ENCODE results near the gene SH2D3A.
"Not testable (repeated sequence)": the region's sequence is repeated elsewhere in the genome, so short reads cannot be mapped to it uniquely, and the experiment has no call there.

Gene SH2D3A

GRCh38 chr19:6788896-6789295 lies 21.7 kb upstream of the SH2D3A start:
- DNase-seq: no peak

- no peak for DNase-seq
These were observed 20.2 kb upstream of the SH2D3A start for GRCh38 chr19:6787393-6787792.

- DNase-seq: no peak
These were observed 12.0 kb upstream of the SH2D3A start for GRCh38 chr19:6779206-6779605.

- DNase-seq: no peak
These were observed 11.2 kb upstream of the SH2D3A start for GRCh38 chr19:6778386-6778785.

GRCh38 chr19:6777434-6777833 lies 10.2 kb upstream of the SH2D3A start:
- DNase-seq: no peak

GRCh38 chr19:6776999-6777398 lies 9.8 kb upstream of the SH2D3A start:
- DNase-seq: no peak

GRCh38 chr19:6776045-6776444 lies 8.8 kb upstream of the SH2D3A start:
- DNase-seq: not testable (repeated sequence)

- DNase-seq: no peak
These were observed 7.8 kb upstream of the SH2D3A start for GRCh38 chr19:6774821-6775707.

GRCh38 chr19:6773323-6773931 lies 6.2 kb upstream of the SH2D3A start:
- DNase-seq: peak; percentile 48 to 49

- DNase-seq: no peak
These were observed 5.7 kb upstream of the SH2D3A start for GRCh38 chr19:6772866-6773322.

GRCh38 chr19:6772028-6772865 lies 5.0 kb upstream of the SH2D3A start, which contains the start of gene VAV1:
Gene VAV1, plus strand, starts transcription at chr19:6772708. Its CDS starts 100 bp downstream, at chr19:6772808.
- DNase-seq: peak; percentile 57 to 62

GRCh38 chr19:6771648-6772027 lies 4.4 kb upstream of the SH2D3A start:
- not testable (repeated sequence) for DNase-seq

GRCh38 chr19:6769006-6769619 lies 1.9 kb upstream of the SH2D3A start:
- DNase-seq: no peak

GRCh38 chr19:6768236-6768785 lies 1.1 kb upstream of the SH2D3A start:
- no peak for DNase-seq

GRCh38 chr19:6767081-6767356 lies 216 bp downstream of the SH2D3A start:
- no peak for DNase-seq

- no peak for DNase-seq
These were observed 716 bp downstream of the SH2D3A start for GRCh38 chr19:6766357-6767080.

GRCh38 chr19:6765738-6766356 lies 1.4 kb downstream of the SH2D3A start:
- DNase-seq: no peak

GRCh38 chr19:6762253-6762797 lies 4.9 kb downstream of the SH2D3A start:
- not testable (repeated sequence) for DNase-seq

- DNase-seq: no peak
These were observed 6.1 kb downstream of the SH2D3A start for GRCh38 chr19:6761053-6761676.

- DNase-seq: no peak
These were observed 6.6 kb downstream of the SH2D3A start for GRCh38 chr19:6760606-6761005.
